GM18508 (cell line): ENCODE data around the gene DHRS11.

Source experiments
- ATAC-seq: cut with Tn5 transposase; IDR thresholded peaks from one replicate; pipeline ENCODE4 v1.9.1; 2021; ENCODE audit warnings: moderate number of reproducible peaks; ENCODE audit not compliant: insufficient read depth, unreplicated experiment

The DHRS11 gene

DNA sequence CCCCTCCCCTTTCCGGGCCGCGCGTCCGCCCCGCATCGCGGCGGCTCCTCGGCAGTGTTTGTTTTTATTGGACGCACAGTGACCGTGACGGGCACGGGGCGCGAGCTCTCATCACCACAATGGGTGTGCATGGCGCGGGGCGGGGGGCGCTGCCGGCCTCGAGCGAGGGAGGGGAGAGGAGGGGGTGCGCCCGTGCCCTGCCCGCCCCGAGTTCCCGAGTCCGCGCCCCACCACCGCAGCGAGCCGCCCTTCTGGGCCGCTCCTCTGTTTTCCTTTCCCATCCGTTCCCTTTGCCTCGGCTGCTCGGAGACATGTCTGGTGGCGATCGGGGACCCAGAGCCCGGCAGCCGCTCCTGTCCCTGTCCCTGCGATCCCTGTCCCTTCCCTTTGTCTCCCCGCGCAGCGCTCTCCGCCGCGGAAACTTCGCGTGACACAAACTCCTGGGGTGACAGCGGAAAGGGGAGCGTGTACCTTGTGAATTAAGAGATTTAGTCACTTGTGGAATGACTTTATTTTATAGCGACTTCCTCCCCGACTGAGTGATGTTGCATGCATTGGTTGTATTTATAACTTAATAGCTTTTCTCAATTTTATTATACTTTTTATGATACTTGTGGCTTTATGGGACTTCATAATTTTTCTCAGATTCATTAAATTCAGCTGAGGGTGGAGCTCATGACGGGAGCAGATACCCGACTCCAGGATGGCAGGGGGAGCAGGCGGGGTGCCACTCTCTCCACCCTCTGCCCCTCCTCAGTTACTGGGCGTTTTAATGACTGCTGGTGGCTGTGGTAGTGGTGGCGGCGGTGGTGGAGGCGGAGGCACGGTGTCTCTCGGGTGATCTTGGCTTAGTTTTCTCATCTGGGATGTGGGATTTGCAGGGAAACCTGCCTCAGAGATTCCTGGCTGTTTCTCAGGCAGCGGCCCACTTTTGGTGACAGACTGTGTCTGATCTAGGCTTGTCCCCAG, 50.5 kb downstream of the DHRS11 start:
- ATAC-seq: no peak

- no peak for ATAC-seq
These were observed 51.5 kb downstream of the DHRS11 start for GRCh38 chr17:36643086-36643685.

DNA sequence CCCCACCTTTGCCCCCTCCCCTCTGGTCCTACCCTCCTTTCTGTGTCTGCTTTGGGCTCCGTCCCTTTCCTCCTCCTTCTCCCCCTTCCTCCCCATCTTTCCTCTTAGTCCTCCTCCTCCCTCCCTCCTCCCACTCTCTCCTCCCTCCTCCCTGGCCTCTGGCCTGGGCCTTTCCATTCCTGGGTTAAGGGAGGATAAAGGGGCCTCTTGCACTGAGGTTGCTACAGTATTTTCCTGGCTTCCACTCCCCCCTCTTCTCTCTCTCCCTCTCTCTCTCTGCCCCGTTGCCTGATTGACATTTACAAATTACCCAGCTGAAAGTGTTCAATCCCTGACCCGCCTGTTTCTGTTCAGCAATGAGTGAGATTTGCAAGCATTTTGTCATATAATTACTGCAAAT, 53.7 kb downstream of the DHRS11 start:
- ATAC-seq: no peak

DNA sequence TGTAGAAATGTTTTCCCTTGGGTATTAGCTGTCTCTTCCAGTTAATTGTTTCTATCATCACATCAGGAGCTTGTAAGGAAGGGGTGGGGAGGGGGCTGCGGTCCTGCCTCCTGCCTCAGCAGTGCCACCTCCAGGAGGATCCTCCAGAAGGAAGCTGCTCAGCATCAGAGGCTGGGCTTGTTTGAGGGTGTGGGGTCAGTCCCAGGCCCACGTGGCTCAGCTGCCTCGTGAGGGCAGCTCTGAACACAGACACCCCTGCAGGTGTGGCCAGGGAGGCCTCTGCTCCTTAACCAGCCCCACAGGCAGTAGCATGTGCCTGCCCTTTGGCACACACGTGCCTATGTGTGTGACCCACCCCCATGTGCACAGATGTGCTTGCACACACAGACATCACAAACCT, 56.0 kb downstream of the DHRS11 start:
- ATAC-seq: no peak

DNA sequence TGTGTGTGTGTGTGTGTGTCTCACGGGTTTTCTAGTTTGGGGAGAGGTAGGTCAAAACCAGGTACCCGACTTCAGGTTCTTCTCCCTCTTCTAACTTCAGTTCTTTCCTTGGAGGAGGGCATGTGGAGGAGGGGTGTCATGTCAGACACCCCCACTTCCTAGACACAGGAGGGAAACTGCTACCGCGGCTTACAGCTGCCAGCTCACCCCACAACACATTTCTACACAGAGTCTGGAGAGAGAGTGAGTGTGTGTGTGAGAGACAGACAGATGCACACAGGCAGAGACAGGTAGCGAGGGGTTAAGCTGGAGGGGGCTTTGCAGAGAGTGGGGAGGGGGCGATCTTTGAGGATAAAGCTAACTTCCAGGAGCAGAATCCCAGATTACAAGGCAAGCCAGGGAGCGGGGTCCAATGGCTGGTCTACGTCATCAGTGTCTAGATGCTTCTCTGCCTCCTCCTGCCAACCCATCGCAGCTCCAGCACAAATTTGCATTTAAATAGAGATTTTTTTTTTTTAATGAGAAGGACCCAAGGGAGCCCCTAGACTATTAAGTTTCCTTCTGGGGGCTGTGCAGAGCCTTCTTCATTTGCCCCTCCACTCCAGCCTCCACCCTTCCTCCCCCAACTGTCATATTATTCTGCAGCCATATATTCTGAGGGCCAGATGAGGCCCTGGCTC, 58.6 kb downstream of the DHRS11 start:
- ATAC-seq: no peak
